HCT116 (cell line): ENCODE measurements around the gene FAM13A.

Source experiments
- CTCF ChIP-seq, 3 experiments: fragments of 200-600 bp in 1 of 3; sonication (generic) in 1 of 3; IDR thresholded peaks in 2 of 3; conservative IDR thresholded peaks in 1 of 3; 2 replicates each; pipeline ENCODE4 v1.5.1; 2012 to 2017; ENCODE audit warnings: low read depth in 2 of 3, low read length in 2 of 3, antibody characterized with exemption in 1 of 3, borderline replicate concordance in 1 of 3, control low read depth in 1 of 3, mild to moderate bottlenecking in 1 of 3, mixed read lengths in 1 of 3, mixed run types in 1 of 3, moderate library complexity in 1 of 3; ENCODE audit not compliant: insufficient read depth in 1 of 3
- EZH2phosphoT487 ChIP-seq: fragments of 200-600 bp; IDR thresholded peaks from 2 replicates; pipeline ENCODE4 v1.6.1; 2018; ENCODE audit warnings: antibody characterized with exemption, borderline replicate concordance
- SIN3A ChIP-seq: IDR thresholded peaks from 2 replicates; pipeline ENCODE4 v1.6.1; 2012; ENCODE audit warnings: low read depth
- YY1 ChIP-seq: IDR thresholded peaks from 2 replicates; pipeline ENCODE4 v1.6.1; 2011; ENCODE audit warnings: low read length, low read depth, moderate library complexity, mild to moderate bottlenecking; ENCODE audit not compliant: insufficient replicate concordance; ENCODE audit errors: extremely low read depth
- ZNF274 ChIP-seq: fragments of 200-500 bp; sonication (Bioruptor generic); IDR thresholded peaks from 2 replicates; pipeline ENCODE4 v1.6.1; 2014; ENCODE audit warnings: mild to moderate bottlenecking, low read depth, low read length, inconsistent platforms

GRCh38 chr4:89044147-89044900 lies 12.7 kb downstream of the FAM13A start:
- TF ChIP-seq ZNF274 = no peak
- TF ChIP-seq CTCF (IDR thresholded peaks at IDR 0.05 in 2 of 3, conservative IDR thresholded peaks at IDR 0.05 in 1 of 3; ENCODE audit: borderline replicate concordance in 1 of 3, insufficient read depth in 1 of 3, low read depth in 2 of 3, low read length in 2 of 3) = no peak
- TF ChIP-seq EZH2phosphoT487 = no peak
- no peak for TF ChIP-seq SIN3A
- no peak for TF ChIP-seq YY1
